ENCODE measurements around the gene CEP112. TPM values are rescaled to one million over a fixed set of nuclear protein-coding genes. Genes with fewer than 3 reads are reported as not detected.

The CEP112 gene
- total and polyA plus RNA-seq, 2 of the 4 experiments (the other 2 are of a cell fraction) = 2.5 to 5.6 TPM

- Histone ChIP-seq H4K8ac (ENCODE audit: low read depth in 2 of 2, low read length in 2 of 2) (no peak overlapping the region), H4K5ac (ENCODE audit: low read depth, low read length) (no peak overlapping the region), H2BK15ac (ENCODE audit: low read depth, low read length) (no peak overlapping the region), H2BK120ac (ENCODE audit: low read depth, low read length) (no peak overlapping the region), H3K18ac (ENCODE audit: low read depth, low read length) (no peak overlapping the region), H3K9me3 (ENCODE audit: control insufficient read depth, insufficient read depth, low read length) (no peaks in the 10 kb centered on the region), H3K9me1 (ENCODE audit: insufficient read depth, low read length) (0 out of 2 replicates have a peak, but pooled peaks cover 3% of the 10 kb centered on the region), H3K4me2 (ENCODE audit: low read depth, low read length) (no peak overlapping the region), H3K4me1 (ENCODE audit: control insufficient read depth, insufficient read depth, low read length) (no peaks in the 10 kb centered on the region), H4K91ac (ENCODE audit: insufficient read depth, low read depth, low read length) (no peak overlapping the region), H3K4me3 (ENCODE audit: insufficient read depth, low read depth, low read length) (no peak overlapping the region), H3K79me1 (ENCODE audit: low read depth in 1 of 2, low read length in 2 of 2) (no peaks in the 10 kb centered on the region), H3K56ac (ENCODE audit: extremely low read depth, insufficient read depth, low read length) (no peak overlapping the region), H2BK5ac (ENCODE audit: low read depth, low read length, poor library complexity, severe bottlenecking) (no peak overlapping the region), H3K9ac (ENCODE audit: low read depth, low read length) (no peak overlapping the region), H3K14ac (replicated peaks; ENCODE audit: low read depth, low read length) (no peak overlapping the region), H2AK9ac (replicated peaks; ENCODE audit: low read depth, low read length, poor library complexity) (no peak overlapping the region), H3K27me3 (ENCODE audit: control insufficient read depth, insufficient read depth, low read length) (no peaks in the 10 kb centered on the region), H3K23ac (ENCODE audit: low read depth, low read length) (no peak overlapping the region), H3K27ac (ENCODE audit: insufficient read depth, low read length) (no peak overlapping the region), H3K4ac (ENCODE audit: low read depth, low read length) (no peak overlapping the region), H4K20me1 (ENCODE audit: insufficient read depth, low read length) (no peaks in the 10 kb centered on the region), H2BK20ac (ENCODE audit: low read depth, low read length) (no peak overlapping the region), H2AFZ (replicated peaks; ENCODE audit: low read length, poor library complexity) (no peak overlapping the region), H2AK5ac (ENCODE audit: low read depth, low read length) (no peak overlapping the region), H3K36me3 (ENCODE audit: control insufficient read depth, insufficient read depth, low read length) (no peaks in the 10 kb centered on the region)
- in situ Hi-C loops (cut with MboI; ENCODE audit: low sequenced_read_pairs) (no loop called here), dilution Hi-C loops (cut with HindIII; ENCODE audit: low sequenced_read_pairs, unreplicated experiment) (no loop called here), intact Hi-C loops (cut with micrococcal nuclease) (no loop called here)
- DNase-seq (no peak), ATAC-seq (ENCODE audit: low read depth) (no peak)
- CTCF ChIA-PET = no interaction called here
- TF ChIP-seq MAFK (IDR thresholded peaks at IDR 0.05; ENCODE audit: low read depth, low read length) (no peak), RCOR1 (IDR thresholded peaks at IDR 0.05; ENCODE audit: insufficient replicate concordance, low read length) (no peak), SMC3 (IDR thresholded peaks at IDR 0.05; ENCODE audit: low read depth, low read length) (no peak), MXI1 (IDR thresholded peaks at IDR 0.05; ENCODE audit: borderline replicate concordance, low read depth, low read length) (no peak), NFE2L2 (IDR thresholded peaks at IDR 0.05; ENCODE audit: low read depth, low read length) (no peak), RAD21 (IDR thresholded peaks at IDR 0.05; ENCODE audit: low read length) (no peak), CHD1 (IDR thresholded peaks at IDR 0.05; ENCODE audit: low read depth, low read length) (no peak), MAZ (IDR thresholded peaks at IDR 0.05; ENCODE audit: borderline replicate concordance, low read depth, low read length) (no peak), POLR2A (IDR thresholded peaks at IDR 0.05; ENCODE audit: low read depth, low read length) (no peak), BHLHE40 (IDR thresholded peaks at IDR 0.05; ENCODE audit: low read depth, low read length) (no peak), FOS (IDR thresholded peaks at IDR 0.05; ENCODE audit: low read depth, low read length) (no peak), RFX5 (IDR thresholded peaks at IDR 0.05; ENCODE audit: low read depth, low read length) (no peak), CEBPB (IDR thresholded peaks at IDR 0.05; ENCODE audit: low read depth, low read length) (no peak), USF2 (IDR thresholded peaks at IDR 0.05; ENCODE audit: low read depth, low read length) (no peak)
- TF ChIP-seq, protein P1, sequence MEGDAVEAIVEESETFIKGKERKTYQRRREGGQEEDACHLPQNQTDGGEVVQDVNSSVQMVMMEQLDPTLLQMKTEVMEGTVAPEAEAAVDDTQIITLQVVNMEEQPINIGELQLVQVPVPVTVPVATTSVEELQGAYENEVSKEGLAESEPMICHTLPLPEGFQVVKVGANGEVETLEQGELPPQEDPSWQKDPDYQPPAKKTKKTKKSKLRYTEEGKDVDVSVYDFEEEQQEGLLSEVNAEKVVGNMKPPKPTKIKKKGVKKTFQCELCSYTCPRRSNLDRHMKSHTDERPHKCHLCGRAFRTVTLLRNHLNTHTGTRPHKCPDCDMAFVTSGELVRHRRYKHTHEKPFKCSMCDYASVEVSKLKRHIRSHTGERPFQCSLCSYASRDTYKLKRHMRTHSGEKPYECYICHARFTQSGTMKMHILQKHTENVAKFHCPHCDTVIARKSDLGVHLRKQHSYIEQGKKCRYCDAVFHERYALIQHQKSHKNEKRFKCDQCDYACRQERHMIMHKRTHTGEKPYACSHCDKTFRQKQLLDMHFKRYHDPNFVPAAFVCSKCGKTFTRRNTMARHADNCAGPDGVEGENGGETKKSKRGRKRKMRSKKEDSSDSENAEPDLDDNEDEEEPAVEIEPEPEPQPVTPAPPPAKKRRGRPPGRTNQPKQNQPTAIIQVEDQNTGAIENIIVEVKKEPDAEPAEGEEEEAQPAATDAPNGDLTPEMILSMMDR (conservative IDR thresholded peaks at IDR 0.05; ENCODE audit: low read depth, low read length) = no peak
- TF ChIP-seq, protein P2, sequence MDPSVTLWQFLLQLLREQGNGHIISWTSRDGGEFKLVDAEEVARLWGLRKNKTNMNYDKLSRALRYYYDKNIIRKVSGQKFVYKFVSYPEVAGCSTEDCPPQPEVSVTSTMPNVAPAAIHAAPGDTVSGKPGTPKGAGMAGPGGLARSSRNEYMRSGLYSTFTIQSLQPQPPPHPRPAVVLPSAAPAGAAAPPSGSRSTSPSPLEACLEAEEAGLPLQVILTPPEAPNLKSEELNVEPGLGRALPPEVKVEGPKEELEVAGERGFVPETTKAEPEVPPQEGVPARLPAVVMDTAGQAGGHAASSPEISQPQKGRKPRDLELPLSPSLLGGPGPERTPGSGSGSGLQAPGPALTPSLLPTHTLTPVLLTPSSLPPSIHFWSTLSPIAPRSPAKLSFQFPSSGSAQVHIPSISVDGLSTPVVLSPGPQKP (IDR thresholded peaks at IDR 0.05; ENCODE audit: borderline replicate concordance, low read depth, low read length) = no peak
- no TSS peak for BruUV-seq (replicated peaks)
- WGBS, 2 experiments (ENCODE audit: extremely low coverage in 2 of 2, insufficient read length in 1 of 2) = 86% methylated on average over 15 of the region's 24 CpGs; no CpG with 5 or more reads in 1 of the 2 experiments
- POLR2A ChIA-PET (ENCODE audit: unreplicated experiment) = no interaction called here
Measured at GRCh38 chr17:65865715-65866425, 326.1 kb downstream of the CEP112 start.

All from IMR-90 (cell line).